Smooth muscle cell (in vitro differentiated cells): ENCODE results near the gene SCD. TPM values are rescaled to one million over a fixed set of nuclear protein-coding genes. Genes with fewer than 3 reads are reported as not detected.

Source experiments
- DNase-seq: peaks from one replicate; lab custom pipeline; 2025; ENCODE audit not compliant: unreplicated experiment; lab: John Stamatoyannopoulos, UW
- H2AFZ ChIP-seq: fragments of 200-600 bp; sonication (generic); 2 replicates; pipeline ENCODE4 v1.6.0; 2016; ENCODE audit warnings: antibody characterized with exemption, low read depth, mild to moderate bottlenecking
- H3F3A ChIP-seq: fragments of 200-600 bp; sonication (generic); 2 replicates; pipeline ENCODE4 v1.6.0; 2017; ENCODE audit warnings: antibody characterized with exemption, low read depth
- H3K27ac ChIP-seq: fragments of 200-600 bp; sonication (generic); 2 replicates; pipeline ENCODE4 v1.5.1; 2016; ENCODE audit warnings: low read depth, mild to moderate bottlenecking
- H3K27me3 ChIP-seq: fragments of 200-600 bp; sonication (generic); 2 replicates; pipeline ENCODE4 v1.6.1; 2016; ENCODE audit warnings: low read depth, mild to moderate bottlenecking
- H3K36me3 ChIP-seq: fragments of 200-600 bp; sonication (generic); 2 replicates; pipeline ENCODE4 v1.5.1; 2016; ENCODE audit warnings: low read depth
- H3K4me1 ChIP-seq: fragments of 200-600 bp; sonication (generic); 2 replicates; pipeline ENCODE4 v1.5.1; 2016; ENCODE audit warnings: low read depth
- H3K4me2 ChIP-seq: fragments of 200-600 bp; sonication (generic); 2 replicates; pipeline ENCODE4 v1.6.0; 2016; ENCODE audit warnings: mild to moderate bottlenecking
- H3K4me3 ChIP-seq: fragments of 200-600 bp; sonication (generic); 2 replicates; pipeline ENCODE4 v1.5.1; 2016; ENCODE audit warnings: mild to moderate bottlenecking
- H3K79me2 ChIP-seq: fragments of 200-600 bp; sonication (generic); 2 replicates; pipeline ENCODE4 v1.6.0; 2016; ENCODE audit warnings: low read depth, mild to moderate bottlenecking
- H3K9ac ChIP-seq: fragments of 200-600 bp; sonication (generic); 2 replicates; pipeline ENCODE4 v1.6.0; 2016; ENCODE audit warnings: low read depth
- H3K9me3 ChIP-seq: fragments of 200-600 bp; sonication (generic); replicated peaks from 2 replicates; pipeline ENCODE4 v1.5.1; 2016; ENCODE audit warnings: low read depth
- H4K20me1 ChIP-seq: fragments of 200-600 bp; sonication (generic); 2 replicates; pipeline ENCODE4 v1.6.0; 2016; ENCODE audit warnings: low read depth
- CTCF ChIP-seq: fragments of 200-600 bp; sonication (generic); IDR thresholded peaks from 2 replicates; pipeline ENCODE4 v1.5.1; 2017; ENCODE audit warnings: borderline replicate concordance, mild to moderate bottlenecking, antibody characterized with exemption; ENCODE audit not compliant: insufficient read depth, poor library complexity, severe bottlenecking
- WGBS: methylation state at CpG from one replicate; pipeline ENCODE4 v1.1.7; 2016; ENCODE audit warnings: low lambda C conversion rate; 5-methylcytosine and 5-hydroxymethylcytosine counted together
- polyA plus RNA-seq: library from polyadenylated mRNA; unstranded; fragments of >200 nt; fragmentation: Nextera tagmentation; extraction: Ambion mirVana; gene quantifications from 2 replicates; pipeline ENCODE4 v1.2.1, GENCODE V29; 2016
- total RNA-seq: library from RNA; depleted of rRNA; stranded (reverse); fragments of >200 nt; gene quantifications from 2 replicates; pipeline ENCODE4 v1.2.3, GENCODE V29; 2014

The SCD gene
- total and polyA plus RNA-seq, 2 experiments from 2014 or later, result 183 to 306 TPM

DNA sequence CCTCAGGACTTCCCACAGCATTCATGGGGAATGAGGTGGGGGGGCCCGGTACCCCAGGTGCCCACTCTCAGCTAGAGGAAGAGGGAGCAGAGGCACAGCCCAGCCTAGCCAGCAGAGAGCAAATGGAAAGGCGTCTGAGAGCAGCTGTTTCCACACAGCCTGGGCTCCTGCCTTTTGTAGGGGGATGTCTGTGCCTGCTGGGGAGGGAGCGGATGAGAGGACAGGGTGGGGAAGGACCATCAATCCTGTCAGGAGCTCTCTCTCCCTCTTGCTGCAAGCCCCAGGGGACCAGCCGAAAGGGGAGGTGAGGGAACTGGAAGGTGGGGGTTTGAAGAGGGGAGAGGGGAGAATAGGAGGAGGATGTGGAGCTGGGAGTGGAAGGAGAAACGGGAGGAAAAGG is 17.0 kb upstream of the SCD start, which contains the start of gene PKD2L1:
TSS of gene PKD2L1 (minus strand) at position 150 of the 400 bp plus-strand sequence. CDS start at position 25, 125 bp downstream.
- Histone ChIP-seq H3K79me2 (no peaks in the 10 kb centered on the region), H4K20me1 (no peaks in the 10 kb centered on the region), H3K9me3 (no peaks in the 10 kb centered on the region), H3K4me3 (no peak within 1 kb of the TSS), H3F3A (no peaks in the 10 kb centered on the region), H3K27ac (no peak within 1 kb of the TSS), H3K9ac (no peak within 1 kb of the TSS), H3K4me1 (no peaks in the 10 kb centered on the region), H3K36me3 (no peaks in the 10 kb centered on the region), H3K27me3 (peaks cover 72% of the 10 kb centered on the region), H2AFZ (no peak within 1 kb of the TSS), H3K4me2 (no peak within 1 kb of the TSS)
- WGBS, result 77% methylated on average over 5 of the region's 5 CpGs
- no peak for DNase-seq
- TF ChIP-seq CTCF, result no peak

GRCh38 chr10:100333106-100333505 is 13.9 kb upstream of the SCD start:
- no peak overlapping the region for H3K9ac ChIP-seq
- H3F3A ChIP-seq, result no peaks in the 10 kb centered on the region
- no peaks in the 10 kb centered on the region for H3K79me2 ChIP-seq
- H3K4me3 ChIP-seq, result no peak overlapping the region
- no peak for TF ChIP-seq CTCF
- H3K36me3 ChIP-seq, result no peaks in the 10 kb centered on the region
- no peaks in the 10 kb centered on the region for H3K4me1 ChIP-seq
- no peaks in the 10 kb centered on the region for H4K20me1 ChIP-seq
- no peak overlapping the region for H3K4me2 ChIP-seq
- no peak overlapping the region for H2AFZ ChIP-seq
- H3K27ac ChIP-seq, result no peak overlapping the region
- no peak for DNase-seq
- no peaks in the 10 kb centered on the region for H3K9me3 ChIP-seq
- peaks cover 62% of the 10 kb centered on the region for H3K27me3 ChIP-seq
- 73% methylated on average over 4 of the region's 4 CpGs for WGBS

GRCh38 chr10:100333661-100334440 is 13.2 kb upstream of the SCD start:
- Histone ChIP-seq H4K20me1 (no peaks in the 10 kb centered on the region), H2AFZ (no peak overlapping the region), H3K36me3 (no peaks in the 10 kb centered on the region), H3F3A (no peaks in the 10 kb centered on the region), H3K4me1 (no peaks in the 10 kb centered on the region), H3K9ac (no peak overlapping the region), H3K79me2 (no peaks in the 10 kb centered on the region), H3K4me3 (no peak overlapping the region), H3K27ac (no peak overlapping the region), H3K27me3 (peaks cover 56% of the 10 kb centered on the region), H3K9me3 (no peaks in the 10 kb centered on the region), H3K4me2 (no peak overlapping the region)
- TF ChIP-seq CTCF, result no peak
- 95% methylated on average over 2 of the region's 2 CpGs for WGBS
- DNase-seq, result no peak

- no peaks in the 10 kb centered on the region for H4K20me1 ChIP-seq
- no peak overlapping the region for H3K9ac ChIP-seq
- no peak overlapping the region for H3K27ac ChIP-seq
- no peaks in the 10 kb centered on the region for H3K4me1 ChIP-seq
- no peak overlapping the region for H2AFZ ChIP-seq
- DNase-seq, result no peak
- H3K4me2 ChIP-seq, result no peak overlapping the region
- H3K4me3 ChIP-seq, result no peak overlapping the region
- H3K27me3 ChIP-seq, result peaks cover 46% of the 10 kb centered on the region
- no peaks in the 10 kb centered on the region for H3K79me2 ChIP-seq
- TF ChIP-seq CTCF, result no peak
- no peaks in the 10 kb centered on the region for H3K9me3 ChIP-seq
- H3F3A ChIP-seq, result no peaks in the 10 kb centered on the region
- 88% methylated on average over 9 of the region's 9 CpGs for WGBS
- no peaks in the 10 kb centered on the region for H3K36me3 ChIP-seq
Measured at GRCh38 chr10:100334762-100335161, 12.3 kb upstream of the SCD start.
